Astrocyte (in vitro differentiated cells and primary cell): ENCODE data around the gene GRID2. TPM values are rescaled to one million over a fixed set of nuclear protein-coding genes. Genes with fewer than 3 reads are reported as not detected.

Experiments
- DNase-seq: peaks from one replicate; pipeline ENCODE4 v3.0.0-alpha.2; 2010; ENCODE audit warnings: low read depth
- FAIRE-seq: peaks from 2 replicates; lab custom pipeline; 2011; peaks lifted over from hg19 to GRCh38; lab: Jason Lieb, UNC
- H2AFZ ChIP-seq: 2 replicates; pipeline ENCODE4 v1.6.0; 2012; ENCODE audit warnings: low read depth, low read length, inconsistent platforms
- H3K27ac ChIP-seq: 2 replicates; pipeline ENCODE4 v1.5.1; 2011; ENCODE audit warnings: low read depth, low read length, inconsistent platforms
- H3K27me3 ChIP-seq: 2 replicates; pipeline ENCODE4 v1.6.0; 2011; ENCODE audit warnings: low read length, inconsistent platforms; ENCODE audit not compliant: insufficient read depth
- H3K36me3 ChIP-seq: 2 replicates; pipeline ENCODE4 v1.5.1; 2011; ENCODE audit warnings: low read length, inconsistent platforms; ENCODE audit not compliant: insufficient read depth
- H3K4me1 ChIP-seq: 2 replicates; pipeline ENCODE4 v1.5.1; 2011; ENCODE audit warnings: low read length, inconsistent platforms; ENCODE audit not compliant: insufficient read depth
- H3K4me2 ChIP-seq: 2 replicates; pipeline ENCODE4 v1.6.0; 2012; ENCODE audit warnings: low read length, inconsistent platforms
- H3K4me3 ChIP-seq: 2 replicates; pipeline ENCODE4 v1.5.1; 2011; ENCODE audit warnings: low read depth, mild to moderate bottlenecking, low read length, inconsistent platforms; ENCODE audit not compliant: insufficient read depth
- H3K79me2 ChIP-seq: 2 replicates; pipeline ENCODE4 v1.6.0; 2012; ENCODE audit warnings: mild to moderate bottlenecking, low read length, inconsistent platforms; ENCODE audit not compliant: insufficient read depth
- H3K9ac ChIP-seq: 2 replicates; pipeline ENCODE4 v1.6.0; 2012; ENCODE audit warnings: mild to moderate bottlenecking, low read length, inconsistent platforms
- H3K9me3 ChIP-seq: 2 replicates; pipeline ENCODE4 v1.5.1; 2012; ENCODE audit warnings: low read depth, mild to moderate bottlenecking, low read length, inconsistent platforms; ENCODE audit not compliant: insufficient read depth
- H4K20me1 ChIP-seq: 2 replicates; pipeline ENCODE4 v1.6.0; 2012; ENCODE audit warnings: low read length, inconsistent platforms; ENCODE audit not compliant: insufficient read depth
- H3K27ac Mint-ChIP-seq: one replicate; pipeline ENCODE4 v1.8.0; 2021; ENCODE audit warnings: mild to moderate bottlenecking, mixed read lengths; ENCODE audit not compliant: unreplicated experiment
- H3K27me3 Mint-ChIP-seq: one replicate; pipeline ENCODE4 v1.8.0; 2021; ENCODE audit warnings: low read depth, mixed read lengths; ENCODE audit not compliant: unreplicated experiment
- H3K36me3 Mint-ChIP-seq: one replicate; pipeline ENCODE4 v1.8.0; 2021; ENCODE audit warnings: low read depth, mixed read lengths; ENCODE audit not compliant: unreplicated experiment
- H3K4me1 Mint-ChIP-seq: one replicate; pipeline ENCODE4 v1.8.0; 2021; ENCODE audit warnings: low read depth, mixed read lengths; ENCODE audit not compliant: unreplicated experiment
- H3K4me3 Mint-ChIP-seq: one replicate; pipeline ENCODE4 v1.8.0; 2021; ENCODE audit warnings: mild to moderate bottlenecking, moderate library complexity, mixed read lengths; ENCODE audit not compliant: unreplicated experiment
- H3K9me3 Mint-ChIP-seq: one replicate; pipeline ENCODE4 v1.8.0; 2021; ENCODE audit warnings: mild to moderate bottlenecking, mixed read lengths; ENCODE audit not compliant: unreplicated experiment
- EZH2 ChIP-seq: IDR thresholded peaks from 2 replicates; pipeline ENCODE4 v1.6.1; 2012; ENCODE audit warnings: mild to moderate bottlenecking, low read length, inconsistent platforms; ENCODE audit not compliant: insufficient read depth
- total RNA-seq: library from RNA; stranded (reverse); gene quantifications from 2 replicates; pipeline ENCODE4 v1.2.1, GENCODE V29; 2021
- TF ChIP-seq, protein P1 (sequence below): IDR thresholded peaks from 2 replicates; pipeline ENCODE4 v1.5.1; 2011; ENCODE audit warnings: low read depth, mild to moderate bottlenecking, inconsistent platforms, low read length, moderate library complexity; ENCODE audit not compliant: insufficient read depth

The GRID2 gene
- total RNA-seq, 1 donor from 2014 or later, result 0.14 TPM

GRCh38 chr4:93730760-93731159 is 1427.0 kb downstream of the GRID2 start:
- Histone ChIP-seq H4K20me1 (no peaks in the 10 kb centered on the region), H3K36me3 (no peaks in the 10 kb centered on the region), H3K4me1 (no peaks in the 10 kb centered on the region), H2AFZ (no peak overlapping the region), H3K4me2 (no peak overlapping the region), H3K27me3 (no peaks in the 10 kb centered on the region), H3K27ac (no peak overlapping the region), H3K4me3 (no peak overlapping the region), H3K79me2 (no peaks in the 10 kb centered on the region), H3K9me3 (no peaks in the 10 kb centered on the region), H3K9ac (no peak overlapping the region)
- Mint-ChIP-seq H3K4me1 (peaks cover 3% of the 10 kb centered on the region), H3K27me3 (peaks cover 2% of the 10 kb centered on the region), H3K4me3 (no peak overlapping the region), H3K27ac (no peak overlapping the region), H3K9me3 (no peaks in the 10 kb centered on the region), H3K36me3 (no peaks in the 10 kb centered on the region)
- no peak for DNase-seq
- no peak for TF ChIP-seq EZH2
- TF ChIP-seq, protein P1, sequence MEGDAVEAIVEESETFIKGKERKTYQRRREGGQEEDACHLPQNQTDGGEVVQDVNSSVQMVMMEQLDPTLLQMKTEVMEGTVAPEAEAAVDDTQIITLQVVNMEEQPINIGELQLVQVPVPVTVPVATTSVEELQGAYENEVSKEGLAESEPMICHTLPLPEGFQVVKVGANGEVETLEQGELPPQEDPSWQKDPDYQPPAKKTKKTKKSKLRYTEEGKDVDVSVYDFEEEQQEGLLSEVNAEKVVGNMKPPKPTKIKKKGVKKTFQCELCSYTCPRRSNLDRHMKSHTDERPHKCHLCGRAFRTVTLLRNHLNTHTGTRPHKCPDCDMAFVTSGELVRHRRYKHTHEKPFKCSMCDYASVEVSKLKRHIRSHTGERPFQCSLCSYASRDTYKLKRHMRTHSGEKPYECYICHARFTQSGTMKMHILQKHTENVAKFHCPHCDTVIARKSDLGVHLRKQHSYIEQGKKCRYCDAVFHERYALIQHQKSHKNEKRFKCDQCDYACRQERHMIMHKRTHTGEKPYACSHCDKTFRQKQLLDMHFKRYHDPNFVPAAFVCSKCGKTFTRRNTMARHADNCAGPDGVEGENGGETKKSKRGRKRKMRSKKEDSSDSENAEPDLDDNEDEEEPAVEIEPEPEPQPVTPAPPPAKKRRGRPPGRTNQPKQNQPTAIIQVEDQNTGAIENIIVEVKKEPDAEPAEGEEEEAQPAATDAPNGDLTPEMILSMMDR, result no peak
- FAIRE-seq, result no peak

DNA sequence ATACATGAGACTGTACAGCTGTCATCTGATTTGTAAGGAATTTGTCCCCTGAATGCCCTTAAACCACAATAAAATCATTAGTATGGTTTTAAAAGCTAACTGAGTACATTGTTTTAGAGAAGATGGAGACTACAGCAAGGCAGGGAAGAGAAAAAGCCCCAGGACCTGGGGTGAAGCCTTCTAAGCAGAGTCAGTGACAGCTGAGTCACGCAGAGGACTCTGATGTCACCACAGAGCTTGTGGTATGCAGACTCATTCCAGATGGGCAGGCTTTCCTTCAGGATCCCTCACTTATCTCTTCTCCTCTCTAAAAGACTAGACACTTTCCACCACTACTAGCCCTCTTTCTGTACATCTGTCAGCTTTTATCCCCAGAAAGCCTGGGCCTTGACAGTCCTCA is 1427.7 kb downstream of the GRID2 start:
- Histone ChIP-seq H4K20me1 (no peaks in the 10 kb centered on the region), H3K79me2 (no peaks in the 10 kb centered on the region), H3K27me3 (no peaks in the 10 kb centered on the region), H3K9me3 (no peaks in the 10 kb centered on the region), H3K9ac (no peak overlapping the region), H3K36me3 (no peaks in the 10 kb centered on the region), H3K4me3 (no peak overlapping the region), H2AFZ (no peak overlapping the region), H3K27ac (no peak overlapping the region), H3K4me1 (no peaks in the 10 kb centered on the region), H3K4me2 (no peak overlapping the region)
- no peak for FAIRE-seq
- TF ChIP-seq, protein P1, result no peak
- no peak for TF ChIP-seq EZH2
- Mint-ChIP-seq H3K27me3 (peaks cover 2% of the 10 kb centered on the region), H3K36me3 (no peaks in the 10 kb centered on the region), H3K9me3 (no peaks in the 10 kb centered on the region), H3K4me3 (no peak overlapping the region), H3K27ac (peak overlapping the region; percentile 84), H3K4me1 (peaks cover 3% of the 10 kb centered on the region)
- peak; percentile 3 for DNase-seq

DNA sequence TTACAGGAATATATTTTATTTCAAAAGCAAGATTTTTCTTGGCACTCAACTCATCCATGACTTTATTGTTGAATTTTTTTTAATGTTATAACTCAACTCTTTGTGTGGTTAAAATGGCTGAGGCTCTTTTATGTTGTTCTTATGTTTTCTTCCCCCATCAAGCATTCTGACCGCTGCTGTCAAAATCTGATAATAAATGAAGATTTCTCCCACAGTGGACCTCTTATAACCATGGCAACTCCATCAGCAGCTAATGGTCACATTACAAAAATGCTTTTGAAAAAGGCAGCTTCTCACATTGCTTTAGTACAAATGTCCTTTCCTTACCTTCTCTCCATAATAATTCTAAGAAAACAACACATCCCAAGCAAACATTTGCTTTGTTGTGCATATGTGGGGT is 1428.7 kb downstream of the GRID2 start:
- Histone ChIP-seq H3K79me2 (no peaks in the 10 kb centered on the region), H3K4me2 (no peak overlapping the region), H4K20me1 (no peaks in the 10 kb centered on the region), H3K27me3 (no peaks in the 10 kb centered on the region), H3K9me3 (no peaks in the 10 kb centered on the region), H2AFZ (no peak overlapping the region), H3K4me1 (no peaks in the 10 kb centered on the region), H3K4me3 (no peak overlapping the region), H3K27ac (no peak overlapping the region), H3K9ac (no peak overlapping the region), H3K36me3 (no peaks in the 10 kb centered on the region)
- H3K4me3 Mint-ChIP-seq, result no peak overlapping the region
- no peak overlapping the region for H3K27ac Mint-ChIP-seq
- TF ChIP-seq, protein P1, result no peak
- no peak for TF ChIP-seq EZH2
- no peaks in the 10 kb centered on the region for H3K36me3 Mint-ChIP-seq
- H3K9me3 Mint-ChIP-seq, result no peaks in the 10 kb centered on the region
- peaks cover 2% of the 10 kb centered on the region for H3K27me3 Mint-ChIP-seq
- H3K4me1 Mint-ChIP-seq, result peaks cover 3% of the 10 kb centered on the region
- DNase-seq (no peak), FAIRE-seq (no peak)
